ENCODE measurements around the gene AXIN1. TPM values are rescaled to one million over a fixed set of nuclear protein-coding genes. Genes with fewer than 3 reads are reported as not detected.
"Not testable (repeated sequence)": the region's sequence is repeated elsewhere in the genome, so short reads cannot be mapped to it uniquely, and the experiment has no call there.

The AXIN1 gene
- total RNA-seq, 1 experiment from 2014 or later = 5.8 TPM

- DNase-seq (ENCODE audit: low read depth) = no peak
Observed at GRCh38 chr16:354971-355461, 2.5 kb upstream of the AXIN1 start.

DNA sequence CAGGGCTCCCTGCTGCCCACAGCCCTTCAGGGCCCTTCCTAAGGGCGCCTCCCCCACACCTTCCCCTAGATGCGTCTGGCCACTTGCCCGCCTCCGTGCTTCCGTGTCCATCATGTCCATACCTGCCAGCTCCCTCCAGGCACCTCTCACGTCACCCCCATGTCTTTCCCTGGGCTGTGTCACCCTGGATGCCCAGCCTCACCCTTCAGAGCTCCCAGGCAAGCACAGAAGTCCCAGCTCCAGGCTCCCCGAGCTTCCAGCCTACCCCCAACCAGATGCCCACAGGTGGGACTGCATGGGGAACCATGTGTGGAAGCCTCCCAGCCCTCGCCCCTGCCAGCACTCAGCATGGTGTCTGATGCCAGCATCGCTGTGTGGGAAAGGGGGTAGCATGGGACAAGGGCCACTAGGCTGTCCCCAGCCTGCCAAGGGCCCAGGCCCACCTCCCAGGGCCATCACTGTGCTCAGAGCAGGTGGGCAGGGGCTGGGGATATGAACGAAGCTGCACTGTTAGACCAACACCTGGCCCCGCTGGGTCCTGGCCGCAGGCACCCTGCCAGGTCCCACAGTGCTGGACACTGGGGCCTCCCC lies 1.9 kb upstream of the AXIN1 start:
- no peak for DNase-seq (ENCODE audit: low read depth)

- DNase-seq (ENCODE audit: low read depth) = no peak
Observed at GRCh38 chr16:353404-354290, 1.1 kb upstream of the AXIN1 start.

DNA sequence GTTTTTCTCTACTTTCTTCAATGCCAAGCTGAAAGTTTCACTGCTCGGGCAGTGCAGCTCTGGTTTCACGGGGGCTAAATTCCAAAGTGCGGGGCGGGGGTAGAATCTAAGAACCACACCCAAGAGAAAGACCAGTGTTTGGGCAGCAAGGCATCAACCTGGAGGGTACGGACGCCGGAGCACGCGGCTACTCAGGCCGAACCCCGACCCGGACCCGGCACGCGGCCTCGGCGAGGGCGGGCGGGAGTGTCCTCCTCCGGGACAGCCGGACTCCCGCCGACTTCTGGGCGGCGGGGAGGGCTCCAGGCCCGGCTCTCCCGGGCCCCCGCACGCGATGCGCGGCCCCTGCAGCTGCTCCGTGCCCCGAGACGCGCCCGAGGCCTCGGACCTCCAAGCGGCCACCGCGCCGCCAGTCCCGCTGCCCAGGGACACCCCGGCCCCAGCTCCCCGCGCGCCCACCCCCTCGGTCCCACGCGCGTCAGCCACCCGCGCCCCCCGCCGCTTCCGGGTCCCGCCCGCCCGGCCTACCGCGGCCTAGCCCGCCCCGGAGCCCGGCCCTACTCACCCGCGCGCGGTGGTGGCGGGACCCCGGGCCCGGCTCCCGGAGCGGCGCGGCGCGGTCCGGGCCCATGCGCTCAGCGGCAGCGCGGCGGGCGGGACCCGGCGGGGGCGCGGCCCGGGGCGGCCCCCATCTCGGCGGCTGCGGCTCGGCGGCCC lies 561 bp downstream of the AXIN1 start:
- DNase-seq (ENCODE audit: low read depth) = peak; percentile 17

DNA sequence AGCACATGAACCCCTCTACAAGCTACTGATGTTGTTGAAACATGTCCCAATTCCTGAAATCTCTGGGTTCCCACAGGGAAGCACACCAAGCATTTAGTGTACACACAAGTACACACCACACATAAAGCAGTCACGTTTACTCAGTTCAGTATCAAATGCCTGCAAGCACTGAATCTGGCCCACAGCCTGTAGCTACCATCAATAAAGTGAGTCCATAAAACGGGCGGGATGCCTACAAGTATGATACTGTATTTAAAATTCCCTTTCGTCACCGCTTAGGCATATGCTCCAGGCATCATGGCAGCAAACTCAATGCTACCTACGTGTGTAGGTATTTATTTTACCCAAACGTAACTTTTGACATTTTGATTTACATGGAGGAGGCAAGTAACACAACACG lies 2.3 kb downstream of the AXIN1 start:
- DNase-seq (ENCODE audit: low read depth) = no peak

- DNase-seq (ENCODE audit: low read depth) = no peak
Observed at GRCh38 chr16:349211-349610, 3.3 kb downstream of the AXIN1 start.

DNA sequence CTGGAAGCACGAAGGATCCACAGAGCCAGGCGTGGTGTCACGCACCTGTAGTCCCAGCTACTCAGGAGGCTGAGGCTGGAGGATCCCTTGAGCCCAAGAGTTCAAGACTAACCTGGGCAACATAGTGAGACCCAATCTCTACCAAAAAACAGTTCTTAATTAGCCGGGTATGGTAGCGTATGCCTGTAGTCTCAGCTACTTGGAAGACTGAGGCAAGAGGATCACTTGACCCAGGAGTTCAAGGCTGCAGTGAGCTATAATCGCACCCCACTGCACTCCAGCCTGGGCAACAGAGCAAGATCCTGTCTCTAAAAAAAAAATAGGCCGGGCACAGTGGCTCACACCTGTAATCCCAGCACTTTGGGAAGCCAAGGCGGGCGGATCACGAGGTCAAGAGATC lies 4.0 kb downstream of the AXIN1 start:
- not testable (repeated sequence) for DNase-seq (ENCODE audit: low read depth)

- no peak for DNase-seq (ENCODE audit: low read depth)
Observed at GRCh38 chr16:347203-347602, 5.3 kb downstream of the AXIN1 start.

DNA sequence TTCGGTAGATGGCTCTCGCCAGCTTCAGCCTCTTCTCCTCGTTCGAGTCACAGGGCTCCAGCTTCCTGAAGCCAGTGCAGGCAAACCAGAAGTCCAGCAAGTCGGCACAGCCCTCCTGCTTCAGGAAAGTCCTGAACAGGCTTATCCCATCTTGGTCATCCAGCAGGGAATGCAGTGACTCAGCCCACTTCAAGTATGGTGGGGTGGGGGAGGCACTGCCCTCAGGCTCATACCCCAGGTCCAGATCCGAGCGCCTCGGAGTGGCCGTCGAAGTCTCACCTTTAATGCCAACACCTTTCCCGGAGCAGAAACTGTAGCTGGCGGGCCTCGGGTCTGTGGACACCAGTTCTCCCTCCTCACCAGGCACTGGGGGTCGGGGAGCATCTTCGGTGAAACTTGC lies 5.9 kb downstream of the AXIN1 start:
- DNase-seq (ENCODE audit: low read depth) = no peak

DNA sequence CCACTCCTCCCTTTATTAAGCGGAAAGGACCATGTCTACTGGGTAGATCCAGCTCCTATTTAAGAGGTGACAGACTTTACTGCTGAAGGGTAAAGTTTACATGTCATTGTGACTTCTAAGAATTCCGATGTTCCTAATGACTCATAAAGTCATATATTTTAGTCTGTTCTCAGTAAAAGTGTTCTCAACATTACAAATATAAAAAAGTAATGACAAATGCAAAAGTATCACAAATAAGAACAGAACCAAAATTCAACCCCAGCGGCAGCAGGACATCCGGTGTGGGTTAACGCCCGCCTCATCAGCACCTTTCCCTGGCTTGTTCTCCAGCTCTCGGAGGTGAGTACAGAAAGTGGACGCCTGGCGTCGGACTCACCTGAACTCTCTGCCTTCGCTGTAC lies 6.8 kb downstream of the AXIN1 start:
- no peak for DNase-seq (ENCODE audit: low read depth)

- no peak for DNase-seq (ENCODE audit: low read depth)
Observed at GRCh38 chr16:342455-343213, 9.9 kb downstream of the AXIN1 start.

DNA sequence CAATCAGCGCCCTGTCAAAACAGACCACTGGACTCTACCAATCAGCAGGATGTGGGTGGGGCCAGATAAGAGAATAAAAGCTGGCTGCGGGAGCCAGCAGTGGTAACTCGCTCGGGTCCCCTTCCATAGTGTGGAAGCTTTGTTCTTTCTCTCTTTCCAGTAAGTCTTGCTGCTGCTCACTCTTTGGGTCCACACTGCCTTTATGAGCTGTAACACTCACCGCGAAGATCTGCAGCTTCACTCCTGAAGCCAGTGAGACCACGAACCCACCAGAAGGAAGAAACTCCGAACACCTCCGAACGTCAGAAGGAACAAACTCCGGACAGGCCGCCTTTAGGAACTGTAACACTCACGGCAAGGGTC lies 10.6 kb downstream of the AXIN1 start:
- not testable (repeated sequence) for DNase-seq (ENCODE audit: low read depth)

DNA sequence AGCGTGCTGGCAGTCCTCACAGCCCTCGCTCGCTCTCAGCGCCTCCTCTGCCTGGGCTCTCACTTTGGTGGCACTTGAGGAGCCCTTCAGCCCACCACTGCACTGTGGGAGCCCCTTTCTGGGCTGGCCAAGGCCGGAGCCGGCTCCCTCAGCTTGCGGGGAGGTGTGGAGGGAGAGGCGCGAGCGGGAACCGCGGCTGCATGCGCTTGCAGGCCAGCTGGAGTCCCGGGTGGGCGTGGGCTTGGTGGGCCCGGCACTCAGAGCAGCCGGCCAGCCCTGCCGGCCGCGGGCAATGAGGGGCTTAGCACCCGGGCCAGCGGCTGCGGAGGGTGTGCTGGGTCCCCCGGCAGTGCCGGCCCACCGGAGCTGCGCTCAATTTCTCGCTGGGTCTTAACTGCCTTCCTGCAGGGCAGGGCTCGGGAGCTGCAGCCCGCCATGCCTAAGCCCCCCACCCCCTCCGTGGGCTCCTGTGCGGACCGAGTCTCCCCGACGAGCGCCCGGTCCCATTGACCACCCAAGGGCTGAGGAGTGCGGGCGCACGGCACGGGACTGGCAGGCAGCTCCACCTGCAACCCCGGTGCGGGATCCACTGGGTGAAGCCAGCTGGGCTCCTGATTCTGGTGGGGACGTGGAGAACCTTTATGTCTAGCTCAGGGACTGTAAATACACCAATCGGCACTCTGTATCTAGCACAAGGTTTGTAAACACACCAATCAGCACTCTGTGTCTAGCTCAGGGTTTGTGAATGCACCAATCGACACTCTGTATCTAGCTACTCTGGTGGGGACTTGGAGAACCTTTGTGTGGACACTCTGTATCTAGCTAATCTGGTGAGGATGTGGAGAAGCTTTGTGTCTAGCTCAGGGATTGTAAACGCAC lies 11.2 kb downstream of the AXIN1 start:
- DNase-seq (ENCODE audit: low read depth) = not testable (repeated sequence)

DNA sequence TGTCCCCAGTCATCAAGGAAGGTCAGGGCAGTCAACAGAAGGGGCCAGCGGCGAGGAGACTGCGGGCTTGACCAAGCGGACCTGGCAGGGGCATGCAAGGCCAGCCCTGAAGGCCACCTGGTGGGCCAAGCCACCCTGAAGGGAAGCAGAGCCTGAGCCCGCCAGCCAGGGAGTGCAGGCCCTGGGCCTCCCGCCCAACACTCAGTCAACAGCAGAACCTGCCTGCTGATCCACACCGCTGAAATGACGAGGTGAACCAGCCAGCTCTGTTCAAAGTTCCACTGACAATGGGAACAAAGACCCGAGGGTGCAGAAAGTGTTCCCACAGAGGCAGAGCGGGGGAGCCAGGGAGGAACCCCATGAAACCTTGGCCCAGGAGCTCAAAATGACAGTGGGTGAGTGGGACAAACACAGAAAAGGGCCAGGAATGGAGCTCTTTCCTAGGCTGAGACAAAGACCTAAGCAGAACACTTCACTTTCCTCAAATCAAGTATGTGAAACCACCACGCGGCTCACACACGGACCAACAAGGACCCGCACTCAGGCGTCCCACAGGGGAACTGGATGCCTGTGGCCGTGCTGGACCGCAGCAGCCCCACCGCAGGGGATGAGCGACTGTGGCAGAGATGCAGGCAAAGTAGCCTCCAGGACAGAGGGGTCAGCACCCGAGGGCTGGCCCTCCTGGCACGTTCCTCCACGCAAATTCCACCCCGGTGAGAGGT lies 12.0 kb downstream of the AXIN1 start:
- no peak for DNase-seq (ENCODE audit: low read depth)

- no peak for DNase-seq (ENCODE audit: low read depth)
Observed at GRCh38 chr16:339680-340079, 12.8 kb downstream of the AXIN1 start.

- DNase-seq (ENCODE audit: low read depth) = no peak
Observed at GRCh38 chr16:337975-338575, 14.4 kb downstream of the AXIN1 start.

DNA sequence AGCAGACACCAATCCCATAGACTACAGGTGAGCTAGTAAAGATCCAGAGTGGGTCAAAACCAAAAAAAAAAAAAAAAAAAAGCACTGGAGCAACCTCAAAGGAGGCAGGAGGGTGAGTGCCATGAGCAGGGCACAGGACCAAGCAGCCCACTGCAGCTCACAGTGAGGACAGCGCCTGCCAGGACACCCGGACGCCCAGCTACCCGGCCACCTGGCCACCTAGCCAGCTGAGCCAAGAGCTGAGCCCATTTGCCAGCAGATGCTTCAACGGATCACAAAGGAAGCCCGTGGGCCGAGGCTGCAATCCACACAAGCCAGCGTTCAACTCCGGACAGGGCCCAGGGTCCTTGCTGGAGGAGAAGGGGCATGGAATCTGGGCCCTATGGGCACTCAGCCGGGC lies 15.1 kb downstream of the AXIN1 start:
- DNase-seq (ENCODE audit: low read depth) = no peak

DNA sequence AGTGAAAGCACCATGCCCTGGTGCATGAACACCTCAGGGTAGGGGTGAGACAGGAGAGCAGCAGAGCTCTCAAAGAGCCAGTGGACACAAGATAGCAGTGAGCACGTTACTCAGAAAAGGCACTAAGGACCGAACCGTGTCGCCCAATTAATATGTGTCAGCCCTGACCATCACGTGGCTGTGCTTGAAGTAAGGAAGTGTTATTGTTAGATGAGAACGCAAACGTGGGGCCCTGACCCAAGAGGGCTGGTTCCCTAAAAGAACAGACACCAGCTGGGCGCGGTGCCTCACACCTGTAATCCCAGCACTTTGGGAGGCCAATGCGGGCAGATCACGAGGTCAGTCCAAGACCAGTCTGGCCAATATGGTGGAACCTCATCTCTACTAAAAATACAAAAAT lies 16.3 kb downstream of the AXIN1 start:
- DNase-seq (ENCODE audit: low read depth) = no peak

DNA sequence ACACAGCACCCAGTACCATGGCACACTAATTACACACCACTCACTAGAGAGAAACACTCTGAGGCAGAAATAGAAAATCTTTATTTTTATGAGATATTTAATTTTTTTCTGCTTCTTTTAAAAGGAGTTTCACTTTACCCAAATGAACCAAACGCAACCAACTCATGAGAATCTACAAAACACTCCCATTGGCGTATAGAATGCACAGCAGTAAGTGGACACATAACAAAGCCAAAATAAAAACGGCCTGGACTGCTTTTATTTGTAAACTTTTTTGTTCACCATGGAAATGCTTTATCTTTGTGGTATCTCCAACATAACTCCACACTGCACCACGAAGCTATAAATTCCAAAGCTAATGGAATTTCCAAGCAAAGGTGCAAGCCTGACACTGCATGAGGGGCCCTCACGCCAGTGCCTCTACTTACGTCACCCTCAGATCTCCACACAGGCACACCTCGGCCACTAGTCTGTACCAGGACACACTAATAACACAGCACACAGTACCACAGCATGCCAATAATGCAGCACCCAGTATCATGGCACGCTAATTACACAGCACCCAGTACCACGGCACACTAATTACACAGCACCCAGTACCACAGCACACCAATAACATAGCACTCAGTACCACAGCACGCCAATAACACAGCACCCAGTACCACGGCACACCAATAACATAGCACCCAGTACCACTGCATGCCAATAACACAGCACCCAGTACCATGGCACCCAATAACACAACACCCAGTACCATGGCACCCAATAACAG lies 17.5 kb downstream of the AXIN1 start:
- not testable (repeated sequence) for DNase-seq (ENCODE audit: low read depth)

Data from RPMI7951 (cell line).